Breast epithelium (tissue), 3 donors: ENCODE results near the gene HCFC1R1.

Experiments
- CTCF ChIP-seq, 3 donors: fragments of 450-650 bp; IDR thresholded peaks; one replicate each; pipeline ENCODE4 v1.5.1; 2016 to 2017; ENCODE audit warnings: antibody characterized with exemption in 3 of 3, mild to moderate bottlenecking in 3 of 3, moderate library complexity in 3 of 3
- POLR2AphosphoS5 ChIP-seq, 3 donors: sonication (generic); formaldehyde crosslinking; IDR thresholded peaks; one replicate each; pipeline ENCODE4 v1.6.1; 2017; ENCODE audit warnings: antibody characterized with exemption in 3 of 3

- TF ChIP-seq CTCF (IDR thresholded peaks at IDR 0.05) (no peak), POLR2AphosphoS5 (IDR thresholded peaks at IDR 0.05) (no peak)
Observed at GRCh38 chr16:3038896-3039295, 15.2 kb upstream of the HCFC1R1 start.
